Right atrium auricular region (tissue), 2 donors: ENCODE data around the gene YARS1. TPM values are rescaled to one million over a fixed set of nuclear protein-coding genes. Genes with fewer than 3 reads are reported as not detected.

Source experiments
- DNase-seq: peaks from one replicate; pipeline ENCODE4 v3.0.0-alpha.2; 2019; ENCODE audit warnings: low spot score
- H3K27ac ChIP-seq, 2 donors: fragments of 200-600 bp; sonication (generic); 1 replicate in 1 of 2; 2 replicates in 1 of 2; pipeline ENCODE4 v1.5.1; 2016 to 2019
- H3K27me3 ChIP-seq, 2 donors: fragments of 200-600 bp; sonication (generic); one replicate each; pipeline versions ENCODE4 v1.5.1 to v1.6.0; 2017 to 2019
- H3K36me3 ChIP-seq: fragments of 200-600 bp; sonication (generic); one replicate; pipeline ENCODE4 v1.5.1; 2016
- H3K4me1 ChIP-seq, 2 donors: fragments of 200-600 bp; sonication (generic); one replicate each; pipeline versions ENCODE4 v1.5.1 to v1.6.0; 2017 to 2019
- H3K4me3 ChIP-seq, 2 donors: fragments of 200-600 bp; sonication (generic); 1 replicate in 1 of 2; 2 replicates in 1 of 2; pipeline ENCODE4 v1.5.1; 2017 to 2019; ENCODE audit warnings: mild to moderate bottlenecking in 1 of 2, moderate library complexity in 1 of 2
- H3K9me3 ChIP-seq, 2 donors: fragments of 200-600 bp; sonication (generic); one replicate each; pipeline ENCODE4 v1.5.1; 2019
- total RNA-seq, 2 donors: library from RNA; depleted of rRNA; stranded (reverse); fragments of >200 nt; gene quantifications; one replicate each; pipeline ENCODE4 v1.1.0, GENCODE V29; 2016
- TF ChIP-seq, protein P1 (sequence below), 2 donors: fragments of 200-600 bp; sonication (generic); IDR thresholded peaks; one replicate each; pipeline ENCODE4 v1.5.1; 2019; ENCODE audit warnings: antibody characterized with exemption in 2 of 2

YARS1 gene
- total RNA-seq, 2 donors from 2014 or later = 23.3 to 33.1 TPM

GRCh38 chr1:32825181-32825580, 8.0 kb upstream of the YARS1 start:
- H3K9me3 ChIP-seq = no peaks in the 10 kb centered on the region
- H3K27ac ChIP-seq = no peak overlapping the region
- TF ChIP-seq, protein P1, sequence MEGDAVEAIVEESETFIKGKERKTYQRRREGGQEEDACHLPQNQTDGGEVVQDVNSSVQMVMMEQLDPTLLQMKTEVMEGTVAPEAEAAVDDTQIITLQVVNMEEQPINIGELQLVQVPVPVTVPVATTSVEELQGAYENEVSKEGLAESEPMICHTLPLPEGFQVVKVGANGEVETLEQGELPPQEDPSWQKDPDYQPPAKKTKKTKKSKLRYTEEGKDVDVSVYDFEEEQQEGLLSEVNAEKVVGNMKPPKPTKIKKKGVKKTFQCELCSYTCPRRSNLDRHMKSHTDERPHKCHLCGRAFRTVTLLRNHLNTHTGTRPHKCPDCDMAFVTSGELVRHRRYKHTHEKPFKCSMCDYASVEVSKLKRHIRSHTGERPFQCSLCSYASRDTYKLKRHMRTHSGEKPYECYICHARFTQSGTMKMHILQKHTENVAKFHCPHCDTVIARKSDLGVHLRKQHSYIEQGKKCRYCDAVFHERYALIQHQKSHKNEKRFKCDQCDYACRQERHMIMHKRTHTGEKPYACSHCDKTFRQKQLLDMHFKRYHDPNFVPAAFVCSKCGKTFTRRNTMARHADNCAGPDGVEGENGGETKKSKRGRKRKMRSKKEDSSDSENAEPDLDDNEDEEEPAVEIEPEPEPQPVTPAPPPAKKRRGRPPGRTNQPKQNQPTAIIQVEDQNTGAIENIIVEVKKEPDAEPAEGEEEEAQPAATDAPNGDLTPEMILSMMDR (IDR thresholded peaks at IDR 0.05) = no peak
- H3K4me3 ChIP-seq = no peak overlapping the region
- H3K4me1 ChIP-seq = no peaks in the 10 kb centered on the region
- no peaks in the 10 kb centered on the region for H3K27me3 ChIP-seq
- H3K36me3 ChIP-seq = peaks cover 43% of the 10 kb centered on the region
- DNase-seq = no peak

DNA sequence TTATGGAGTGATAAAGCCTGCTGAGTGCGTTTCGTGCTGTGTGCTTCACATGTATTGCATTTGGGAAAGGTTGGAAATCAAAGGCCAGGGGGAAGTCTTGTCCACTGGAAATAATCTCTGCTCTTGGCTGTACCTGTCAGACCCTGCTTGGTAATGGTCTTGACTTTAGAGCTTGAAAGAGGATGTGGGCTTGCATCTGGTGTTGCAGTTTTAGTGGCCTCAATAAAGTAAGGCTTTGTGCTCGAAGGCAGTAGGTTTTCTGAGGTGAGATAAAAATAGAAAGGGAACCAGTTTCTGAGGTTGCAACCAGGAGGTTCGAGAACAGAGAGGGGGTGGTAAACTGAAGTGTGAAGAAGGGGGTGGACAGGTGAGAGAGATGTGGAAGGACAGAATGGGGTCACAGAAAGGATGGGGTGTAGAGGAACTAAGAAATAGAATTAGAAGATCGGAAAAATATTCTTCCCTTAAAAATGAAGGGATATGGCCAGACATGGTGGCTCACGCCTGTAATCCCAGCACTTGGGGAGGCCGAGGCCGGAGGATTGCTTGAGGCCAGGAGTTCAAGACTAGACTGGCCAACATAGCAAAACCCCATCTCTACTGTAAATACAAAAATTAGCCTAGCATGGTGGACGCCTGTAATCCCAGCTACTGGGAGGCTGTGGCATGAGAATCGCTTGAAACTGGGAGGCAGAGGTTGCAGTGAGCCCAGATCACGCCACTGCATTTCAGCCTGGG, 1.8 kb upstream of the YARS1 start:
- no peak for DNase-seq
- Histone ChIP-seq H3K9me3 (no peaks in the 10 kb centered on the region), H3K4me3 (peak overlapping the region in 1 of 2 donors; percentile 98), H3K4me1 (peaks cover 0 to 41% of the 10 kb centered on the region in 2 donors), H3K27ac (peak overlapping the region; percentile 97 to 99), H3K27me3 (no peaks in the 10 kb centered on the region), H3K36me3 (no peaks in the 10 kb centered on the region)
- TF ChIP-seq, protein P1 (IDR thresholded peaks at IDR 0.05) = no peak

- H3K27ac ChIP-seq = peak overlapping the region; percentile 97 to 99
- peak overlapping the region; percentile 90 to 98 for H3K4me3 ChIP-seq
- H3K36me3 ChIP-seq = no peaks in the 10 kb centered on the region
- TF ChIP-seq, protein P1 (IDR thresholded peaks at IDR 0.05) = no peak
- no peaks in the 10 kb centered on the region for H3K9me3 ChIP-seq
- no peaks in the 10 kb centered on the region for H3K27me3 ChIP-seq
- peaks cover 0 to 49% of the 10 kb centered on the region in 2 donors for H3K4me1 ChIP-seq
- peak; percentile 76 for DNase-seq
Observed at GRCh38 chr1:32817815-32818786, 943 bp upstream of the YARS1 start.

DNA sequence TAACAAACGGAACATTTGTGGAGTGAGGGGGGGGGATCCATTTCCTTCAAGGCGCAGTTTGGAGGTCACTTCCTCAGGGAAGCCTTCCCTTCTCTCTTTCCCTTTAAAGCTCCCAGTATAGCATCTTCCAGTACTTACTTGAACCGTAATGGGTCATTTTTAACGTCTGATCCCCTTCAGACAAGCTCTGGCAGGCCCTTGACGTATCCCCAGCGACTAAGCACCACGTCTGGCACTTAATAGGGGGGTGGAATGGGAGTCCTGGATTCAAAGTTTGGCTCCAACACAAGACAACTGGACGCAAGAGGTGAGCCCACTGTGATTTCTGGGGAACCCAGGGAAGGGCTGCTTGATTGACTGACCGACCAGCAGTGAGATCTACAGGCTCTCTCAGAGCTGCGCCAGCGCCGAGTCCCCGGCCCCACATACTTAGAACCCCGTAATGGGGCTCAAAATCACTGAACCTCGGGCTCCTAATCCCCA, 441 bp downstream of the YARS1 start:
- Histone ChIP-seq H3K4me3 (peak overlapping the region; percentile 90 to 98), H3K27me3 (no peaks in the 10 kb centered on the region), H3K36me3 (no peaks in the 10 kb centered on the region), H3K27ac (peak overlapping the region; percentile 97 to 99), H3K9me3 (no peaks in the 10 kb centered on the region), H3K4me1 (peaks cover 0 to 51% of the 10 kb centered on the region in 2 donors)
- TF ChIP-seq, protein P1 (IDR thresholded peaks at IDR 0.05) = no peak
- DNase-seq = peak; percentile 59

GRCh38 chr1:32813941-32814739, 3.0 kb downstream of the YARS1 start:
- Histone ChIP-seq H3K9me3 (no peaks in the 10 kb centered on the region), H3K4me1 (peaks cover 0 to 45% of the 10 kb centered on the region in 2 donors), H3K36me3 (peaks cover 19% of the 10 kb centered on the region), H3K27ac (peak overlapping the region in 1 of 2 donors; percentile 15), H3K27me3 (no peaks in the 10 kb centered on the region), H3K4me3 (no peak overlapping the region)
- DNase-seq = no peak
- TF ChIP-seq, protein P1 (IDR thresholded peaks at IDR 0.05) = no peak
